ENCODE data around the gene BET1L.

- TF ChIP-seq CTCF (IDR thresholded peaks at IDR 0.05): no peak
- TF ChIP-seq POLR2A (IDR thresholded peaks at IDR 0.05): no peak
Measured at GRCh38 chr11:207863-208180, 623 bp upstream of the BET1L start.
